ENCODE data around the gene AGTPBP1.

AGTPBP1 gene

GRCh38 chr9:85743275-85744128, 1.7 kb upstream of the AGTPBP1 start:
- no peak for TF ChIP-seq CTCF (IDR thresholded peaks at IDR 0.05; ENCODE audit: low read depth, low read length, missing control alignments)
- DNase-seq (ENCODE audit: extremely low read depth, low read depth): no peak
- no peak overlapping the region for H3K4me3 ChIP-seq (replicated peaks; ENCODE audit: low read depth, low read length)

GRCh38 chr9:85742597-85742936, 813 bp upstream of the AGTPBP1 start:
- no peak for TF ChIP-seq CTCF (IDR thresholded peaks at IDR 0.05; ENCODE audit: low read depth, low read length, missing control alignments)
- H3K4me3 ChIP-seq (replicated peaks; ENCODE audit: low read depth, low read length): peak overlapping the region; percentile 83
- no peak for DNase-seq (ENCODE audit: extremely low read depth, low read depth)

GRCh38 chr9:85741095-85741874, 469 bp downstream of the AGTPBP1 start:
- DNase-seq (ENCODE audit: extremely low read depth, low read depth): no peak
- H3K4me3 ChIP-seq (replicated peaks; ENCODE audit: low read depth, low read length): peak overlapping the region; percentile 83
- no peak for TF ChIP-seq CTCF (IDR thresholded peaks at IDR 0.05; ENCODE audit: low read depth, low read length, missing control alignments)

- no peak for TF ChIP-seq CTCF (IDR thresholded peaks at IDR 0.05; ENCODE audit: low read depth, low read length, missing control alignments)
Observed at GRCh38 chr9:85740787-85741094, 1.0 kb downstream of the AGTPBP1 start.

GRCh38 chr9:85738509-85738908, 3.2 kb downstream of the AGTPBP1 start:
- no peak overlapping the region for H3K4me3 ChIP-seq (replicated peaks; ENCODE audit: low read depth, low read length)
- DNase-seq (ENCODE audit: extremely low read depth, low read depth): no peak
- no peak for TF ChIP-seq CTCF (IDR thresholded peaks at IDR 0.05; ENCODE audit: low read depth, low read length, missing control alignments)

More at GRCh38 chr9:85740787-85741094, 1.0 kb downstream of the AGTPBP1 start:
- DNase-seq (ENCODE audit: extremely low read depth, low read depth): no peak
- peak overlapping the region; percentile 83 for H3K4me3 ChIP-seq (replicated peaks; ENCODE audit: low read depth, low read length)

- DNase-seq (ENCODE audit: extremely low read depth, low read depth): no peak
- TF ChIP-seq CTCF (IDR thresholded peaks at IDR 0.05; ENCODE audit: low read depth, low read length, missing control alignments): no peak
- no peak overlapping the region for H3K4me3 ChIP-seq (replicated peaks; ENCODE audit: low read depth, low read length)
Observed at GRCh38 chr9:85737671-85738070, 4.1 kb downstream of the AGTPBP1 start.

Measured in HFF-Myc (cell line).